GM18519 (cell line): ENCODE measurements around the gene GSDMA.

Experiments used
- ATAC-seq: cut with Tn5 transposase; IDR thresholded peaks from one replicate; pipeline ENCODE4 v1.9.1; 2021; ENCODE audit warnings: mild to moderate bottlenecking, moderate library complexity; ENCODE audit not compliant: unreplicated experiment, low FRiP score

Gene GSDMA

DNA sequence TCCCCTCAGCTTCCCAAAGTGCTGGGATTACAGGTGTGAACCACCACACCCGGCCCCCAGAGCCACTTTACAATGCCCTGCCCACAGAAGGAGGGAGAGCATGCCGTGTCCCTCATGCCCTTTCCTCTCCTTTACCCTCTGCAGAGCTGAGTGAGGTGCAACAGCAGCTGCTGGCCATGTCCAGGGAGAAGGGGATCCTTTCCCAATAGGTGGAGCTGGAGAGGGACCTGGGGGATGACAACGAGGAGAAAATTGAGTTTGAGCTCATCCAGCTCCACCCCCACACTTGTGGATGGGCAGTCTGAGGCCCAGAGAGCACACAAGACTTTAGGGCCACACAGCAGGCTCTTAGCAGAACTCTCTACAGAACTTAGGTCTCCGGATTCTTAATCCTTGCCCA lies 7.9 kb upstream of the GSDMA start:
- no peak for ATAC-seq

DNA sequence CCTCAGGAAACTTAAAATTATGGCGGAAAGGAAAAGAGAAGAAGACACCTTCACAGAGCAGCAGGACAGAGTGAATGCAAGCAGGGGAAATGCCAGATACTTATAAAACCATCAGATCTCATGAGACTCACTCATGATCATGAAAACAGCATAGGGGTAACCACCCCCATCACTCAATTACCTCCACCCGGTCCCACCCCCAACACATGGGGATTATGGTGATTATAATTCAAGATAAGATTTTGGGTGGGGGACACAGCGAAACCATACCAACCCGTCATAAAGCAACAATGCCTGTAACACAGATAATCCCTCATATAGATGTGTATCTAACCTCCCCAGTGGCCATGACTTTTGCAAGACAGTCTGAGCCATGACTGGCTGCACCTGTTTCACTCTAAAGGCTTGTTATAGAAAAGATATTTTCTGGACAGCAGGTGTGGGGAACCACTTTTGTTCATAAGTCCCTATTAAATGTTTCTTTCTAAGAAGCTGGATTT lies 7.0 kb upstream of the GSDMA start:
- ATAC-seq: no peak

DNA sequence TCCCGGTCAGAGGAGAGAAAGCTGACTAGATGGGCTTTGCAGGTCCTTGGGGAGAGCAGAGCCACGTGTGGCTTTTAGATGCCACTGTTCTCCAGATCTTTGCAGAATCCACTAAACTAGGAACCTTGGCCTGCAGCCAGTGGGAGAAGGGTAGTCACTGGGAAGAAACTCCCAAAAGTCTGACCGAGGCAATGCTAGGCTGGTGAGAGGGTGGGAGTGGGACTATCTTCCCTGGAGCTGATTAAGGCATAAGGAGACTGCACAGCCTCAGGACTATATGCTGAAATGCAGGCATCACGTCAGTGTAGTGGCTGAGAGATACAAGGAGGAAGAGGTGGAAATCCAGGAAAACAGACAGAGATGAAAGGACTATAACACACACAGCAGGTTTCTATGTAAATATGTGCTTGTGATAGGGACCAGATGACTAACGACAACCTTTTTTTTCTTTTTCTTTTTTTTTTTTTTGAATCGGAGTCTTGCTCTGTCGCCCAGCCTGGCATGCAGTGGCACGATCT lies 2.2 kb upstream of the GSDMA start:
- no peak for ATAC-seq

DNA sequence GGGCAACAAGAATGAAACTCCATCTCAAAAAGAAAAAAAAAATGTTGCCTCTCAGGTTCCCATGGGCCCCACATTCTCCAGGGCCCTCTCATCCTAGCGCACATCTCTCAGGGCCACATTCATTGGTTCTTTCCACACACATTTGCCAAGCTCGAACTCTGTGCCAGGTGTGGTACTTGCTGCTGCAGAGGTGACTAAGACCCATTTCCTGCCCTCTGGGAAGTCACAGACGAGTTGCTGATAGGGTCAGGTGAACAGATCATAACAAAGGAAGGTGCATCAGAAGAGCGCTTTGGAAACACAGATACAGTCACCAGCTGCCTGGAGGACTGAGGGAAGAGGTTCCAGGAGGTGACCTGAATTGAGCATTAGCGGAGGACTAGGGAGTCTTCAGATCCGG lies 1.0 kb downstream of the GSDMA start:
- no peak for ATAC-seq

DNA sequence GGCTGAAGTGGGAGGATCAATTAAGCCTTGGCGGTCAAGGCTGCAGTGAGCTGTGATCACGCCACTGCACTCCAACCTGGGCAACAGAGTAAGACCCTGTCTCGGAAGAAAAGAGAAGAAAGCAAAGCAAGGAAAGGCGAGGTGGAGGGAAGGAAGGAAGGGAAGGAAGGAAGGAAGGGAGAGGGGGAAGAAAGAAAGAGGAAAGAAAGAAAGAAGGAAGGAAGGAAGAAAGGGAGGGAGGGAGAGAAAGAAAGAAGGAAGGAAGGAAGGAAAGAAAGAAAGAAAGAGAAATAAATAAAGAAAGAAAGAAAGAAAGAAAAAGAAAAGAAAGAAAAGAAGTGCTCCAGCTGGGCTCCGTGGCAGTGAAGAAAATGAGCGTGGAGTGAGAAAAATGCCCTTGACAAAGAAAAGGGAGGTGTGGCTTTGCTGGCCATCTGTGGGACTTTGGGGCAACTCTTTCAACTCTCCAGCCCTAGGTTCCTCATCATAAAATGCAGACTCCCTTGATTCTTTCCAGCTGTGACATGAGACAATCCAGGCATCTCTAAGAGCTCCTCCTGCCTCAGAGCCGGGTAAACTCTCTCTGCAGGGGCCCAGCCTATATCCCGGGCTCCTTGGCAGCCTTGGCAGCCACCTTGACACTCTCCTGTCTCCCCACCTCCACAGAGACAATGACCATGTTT lies 2.4 kb downstream of the GSDMA start:
- no peak for ATAC-seq

DNA sequence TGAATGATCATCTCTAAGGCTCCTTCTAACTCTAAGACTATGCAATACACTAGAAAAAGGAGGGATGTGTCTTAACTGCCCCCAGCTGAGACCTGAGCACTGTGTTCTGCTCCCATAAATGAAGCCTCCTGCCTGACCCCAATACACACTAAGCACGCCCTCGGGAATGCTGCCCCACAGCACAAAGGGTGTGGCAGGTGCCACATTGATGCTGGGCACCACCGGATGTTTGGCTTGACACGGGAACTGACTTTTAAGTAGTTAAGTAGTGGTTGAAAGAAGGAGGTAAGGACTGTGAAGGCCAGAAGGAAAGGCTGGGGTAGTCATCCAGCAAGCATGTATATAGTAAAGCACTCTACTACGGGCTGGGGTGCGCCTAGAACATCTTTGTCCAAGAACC lies 4.0 kb downstream of the GSDMA start:
- ATAC-seq: no peak

DNA sequence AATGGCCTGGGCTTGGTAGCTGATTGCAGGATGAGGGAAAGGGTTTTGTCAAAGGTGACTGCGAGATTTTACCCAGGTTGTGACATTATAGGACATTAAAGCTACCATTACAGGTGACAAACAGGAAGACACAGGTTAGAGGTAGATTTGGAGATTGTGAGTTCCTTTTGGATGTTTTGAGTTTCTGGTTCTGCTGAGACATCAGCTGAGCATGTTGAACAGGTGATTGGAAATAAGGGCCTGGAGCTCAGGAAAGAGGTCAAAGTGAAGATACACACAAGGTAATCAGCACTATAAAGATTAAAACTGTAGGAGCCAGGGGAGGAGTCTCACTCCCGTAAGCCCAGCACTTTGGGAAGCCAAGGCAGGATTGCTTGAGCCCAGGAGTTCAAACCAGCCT lies 6.0 kb downstream of the GSDMA start:
- no peak for ATAC-seq

DNA sequence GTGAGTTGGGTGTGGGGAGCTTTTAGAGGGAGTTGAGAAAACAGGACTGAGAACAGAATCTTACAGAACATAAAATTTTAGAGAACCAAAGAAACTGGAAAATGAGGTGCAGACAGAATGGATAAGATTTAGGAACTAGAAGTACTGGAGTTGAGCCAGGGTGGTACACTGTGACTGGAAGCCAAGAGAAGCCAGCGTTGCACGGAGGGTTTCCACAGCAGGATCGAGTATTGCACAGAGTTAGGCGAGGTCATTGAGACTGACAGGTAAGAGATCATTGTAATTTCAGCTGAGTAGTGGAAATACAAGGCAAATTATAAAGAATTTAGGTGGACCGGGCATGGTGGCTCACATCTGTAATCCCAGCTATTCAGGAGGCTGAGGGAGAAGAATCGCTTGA lies 6.6 kb downstream of the GSDMA start:
- ATAC-seq: no peak

DNA sequence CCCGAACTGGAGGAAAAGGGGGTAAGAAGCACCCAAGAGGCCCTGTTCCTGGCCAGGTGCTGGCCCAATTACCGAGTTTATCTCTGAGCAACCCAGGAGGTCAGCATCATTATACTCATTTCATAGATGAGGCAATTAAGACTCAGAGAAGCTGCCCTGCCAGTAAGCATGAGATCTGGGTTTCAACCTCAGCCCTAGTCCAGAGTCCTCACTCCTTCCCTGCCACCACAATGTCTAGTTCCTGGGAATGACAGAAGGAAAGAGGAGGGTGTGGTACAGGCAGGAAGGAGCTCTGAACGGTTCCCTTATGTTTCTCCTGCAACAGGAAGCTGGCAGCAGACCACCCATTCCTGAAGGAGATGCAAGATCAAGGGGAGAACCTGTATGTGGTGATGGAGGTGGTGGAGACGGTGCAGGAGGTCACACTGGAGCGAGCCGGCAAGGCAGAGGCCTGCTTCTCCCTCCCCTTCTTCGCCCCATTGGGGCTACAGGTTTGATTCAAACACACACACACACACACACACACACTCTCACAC lies 7.4 kb downstream of the GSDMA start:
- no peak for ATAC-seq

DNA sequence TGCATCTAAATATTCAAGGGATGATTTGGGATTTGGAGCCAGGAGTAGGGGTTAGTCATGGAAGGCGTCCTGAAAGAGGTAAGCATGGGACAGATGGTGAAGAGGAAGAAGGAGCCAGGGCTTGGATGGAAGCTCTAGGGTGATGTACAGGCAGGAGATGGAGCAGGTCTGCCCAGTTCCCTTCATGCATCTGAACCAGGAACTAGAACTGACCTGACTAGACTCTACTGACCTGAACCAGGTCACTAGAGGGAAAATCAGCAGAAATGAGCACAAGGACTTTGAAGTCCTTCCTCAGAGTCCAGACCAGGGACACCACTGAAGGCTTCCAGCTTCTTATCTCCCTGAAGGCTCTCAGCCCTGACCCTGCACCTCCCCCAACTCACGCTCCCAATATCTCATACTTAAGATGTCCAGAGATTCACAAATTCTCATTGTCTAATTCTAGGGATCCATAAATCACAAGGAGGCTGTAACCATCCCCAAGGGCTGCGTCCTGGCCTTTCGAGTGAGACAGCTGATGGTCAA lies 8.3 kb downstream of the GSDMA start:
- no peak for ATAC-seq

DNA sequence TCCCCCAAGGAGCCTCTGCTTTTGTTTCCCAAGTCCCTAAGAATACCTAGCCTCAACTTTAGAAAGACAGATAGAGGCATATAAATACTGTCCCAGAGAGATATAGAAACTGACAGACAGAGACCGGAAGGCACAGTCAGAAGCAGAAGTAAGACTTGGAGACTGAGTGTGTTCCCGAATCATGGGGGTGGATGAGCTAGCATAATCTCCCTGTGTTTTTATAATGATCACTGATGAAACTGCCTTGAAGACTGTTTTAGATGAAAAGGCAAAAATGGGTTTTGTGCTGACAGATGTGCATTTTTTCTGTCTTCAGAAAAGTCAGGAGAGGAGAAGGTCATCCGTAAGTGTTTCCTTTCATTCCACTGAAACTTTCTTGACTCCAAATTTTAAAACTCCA lies 9.5 kb downstream of the GSDMA start:
- no peak for ATAC-seq

DNA sequence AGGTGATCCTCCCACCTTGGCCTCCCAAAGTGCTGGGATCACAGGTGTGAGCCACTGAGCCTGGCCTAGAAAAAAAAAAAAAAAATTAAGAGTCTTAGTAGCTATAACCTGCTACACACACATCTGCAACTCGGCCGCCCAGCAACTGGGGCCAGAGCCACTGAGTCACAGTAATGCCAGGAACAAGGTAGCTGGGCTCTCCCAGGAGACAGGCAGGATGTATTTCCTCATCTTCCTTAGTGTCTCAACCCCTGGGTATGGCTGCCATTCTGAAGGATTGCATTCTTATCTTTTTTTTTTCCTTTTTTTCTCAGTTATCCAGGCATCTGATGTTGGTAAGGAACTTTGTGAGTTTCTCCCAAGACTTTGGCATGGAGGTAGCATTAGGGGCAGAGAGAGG lies 10.7 kb downstream of the GSDMA start:
- ATAC-seq: no peak

DNA sequence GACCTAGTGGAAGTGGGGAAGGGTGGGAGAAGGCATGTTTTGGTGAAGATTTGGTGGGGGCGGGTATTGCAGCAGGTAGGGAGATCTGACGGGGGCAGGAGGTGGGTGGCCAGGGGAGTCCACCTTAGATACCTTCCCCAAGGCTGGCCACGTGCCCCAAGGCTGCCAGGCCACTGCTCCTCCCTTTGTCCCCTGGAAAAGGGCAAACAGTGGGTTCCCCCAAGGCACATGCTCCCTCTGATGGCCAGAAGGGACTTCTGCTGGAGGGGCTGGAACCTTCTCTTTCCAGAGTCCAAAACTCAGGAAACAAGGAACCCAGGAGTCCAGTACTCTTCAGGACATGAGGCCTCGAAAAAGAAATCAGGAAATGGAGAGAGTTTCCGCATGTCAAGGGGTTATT lies 11.6 kb downstream of the GSDMA start:
- no peak for ATAC-seq

DNA sequence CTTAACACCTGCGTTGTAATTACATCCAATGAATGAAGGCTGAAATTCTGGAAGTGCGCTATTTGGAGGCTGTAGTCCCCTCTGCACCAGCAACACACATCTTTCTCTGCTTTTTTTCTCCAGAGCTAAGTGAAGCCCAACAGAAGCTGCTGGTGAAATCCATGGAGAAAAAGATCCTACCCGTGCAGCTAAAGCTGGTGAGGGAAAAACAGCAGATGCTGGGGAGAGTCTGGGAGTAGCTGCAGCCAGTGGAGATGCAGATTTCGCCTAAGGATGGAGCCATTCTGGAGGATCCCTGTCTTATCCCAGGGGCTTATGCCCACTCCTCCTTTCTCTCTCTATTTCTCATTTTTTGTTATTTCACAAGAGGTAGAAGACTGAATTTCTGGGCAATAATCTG lies 13.0 kb downstream of the GSDMA start:
- no peak for ATAC-seq

DNA sequence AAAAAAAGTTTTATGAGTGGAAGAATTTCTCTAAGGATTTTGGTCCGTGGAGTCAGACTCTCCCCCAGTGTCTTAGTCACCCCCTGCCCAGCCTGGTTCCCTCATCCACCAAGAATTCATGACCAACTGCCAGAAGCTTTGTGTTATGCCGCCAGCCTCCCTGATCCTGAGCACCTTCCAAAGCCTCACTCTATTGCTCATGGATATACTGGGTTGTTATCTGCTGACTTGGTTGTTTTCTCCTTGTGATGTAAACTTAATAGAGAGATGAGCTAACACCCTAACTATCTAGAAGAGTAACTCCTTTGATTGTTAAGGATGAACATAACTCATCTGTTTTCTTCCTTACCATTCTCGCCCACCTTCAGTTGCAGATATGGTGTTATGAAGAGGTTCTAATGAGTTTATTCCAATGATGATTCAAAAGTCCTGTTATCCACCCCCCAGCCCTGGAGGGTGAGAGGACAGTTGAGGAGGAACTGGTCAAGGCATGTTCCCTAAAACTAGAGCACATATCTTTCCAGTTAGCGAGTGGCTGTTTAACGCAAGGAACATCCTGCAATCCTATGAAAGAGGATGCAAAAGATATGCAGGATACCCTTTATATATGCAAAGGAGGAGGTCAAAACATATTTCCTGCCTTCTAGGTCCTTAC lies 16.3 kb downstream of the GSDMA start:
- ATAC-seq: no peak

DNA sequence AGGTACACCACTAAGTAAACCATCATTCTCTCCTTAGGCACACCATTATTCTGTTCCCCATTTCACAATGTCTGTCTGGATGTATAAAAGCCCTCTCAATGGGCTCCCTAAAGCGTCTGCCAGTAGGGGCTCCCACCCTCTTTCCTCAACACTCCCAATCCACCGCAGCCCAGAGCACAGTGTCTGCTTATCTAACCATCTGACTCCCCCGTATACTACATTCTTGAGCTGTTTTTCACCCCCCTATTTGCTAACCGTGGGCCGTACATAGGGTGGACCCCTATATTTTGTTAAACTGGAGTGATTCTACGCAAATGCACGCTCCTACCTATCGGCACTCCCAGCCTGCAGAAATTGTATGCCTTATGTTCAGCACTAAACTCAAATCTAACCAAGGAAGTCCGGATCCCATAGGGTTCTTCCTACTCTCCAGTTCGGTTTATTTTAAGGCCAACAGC lies 17.1 kb downstream of the GSDMA start:
- peak; percentile 1 for ATAC-seq

DNA sequence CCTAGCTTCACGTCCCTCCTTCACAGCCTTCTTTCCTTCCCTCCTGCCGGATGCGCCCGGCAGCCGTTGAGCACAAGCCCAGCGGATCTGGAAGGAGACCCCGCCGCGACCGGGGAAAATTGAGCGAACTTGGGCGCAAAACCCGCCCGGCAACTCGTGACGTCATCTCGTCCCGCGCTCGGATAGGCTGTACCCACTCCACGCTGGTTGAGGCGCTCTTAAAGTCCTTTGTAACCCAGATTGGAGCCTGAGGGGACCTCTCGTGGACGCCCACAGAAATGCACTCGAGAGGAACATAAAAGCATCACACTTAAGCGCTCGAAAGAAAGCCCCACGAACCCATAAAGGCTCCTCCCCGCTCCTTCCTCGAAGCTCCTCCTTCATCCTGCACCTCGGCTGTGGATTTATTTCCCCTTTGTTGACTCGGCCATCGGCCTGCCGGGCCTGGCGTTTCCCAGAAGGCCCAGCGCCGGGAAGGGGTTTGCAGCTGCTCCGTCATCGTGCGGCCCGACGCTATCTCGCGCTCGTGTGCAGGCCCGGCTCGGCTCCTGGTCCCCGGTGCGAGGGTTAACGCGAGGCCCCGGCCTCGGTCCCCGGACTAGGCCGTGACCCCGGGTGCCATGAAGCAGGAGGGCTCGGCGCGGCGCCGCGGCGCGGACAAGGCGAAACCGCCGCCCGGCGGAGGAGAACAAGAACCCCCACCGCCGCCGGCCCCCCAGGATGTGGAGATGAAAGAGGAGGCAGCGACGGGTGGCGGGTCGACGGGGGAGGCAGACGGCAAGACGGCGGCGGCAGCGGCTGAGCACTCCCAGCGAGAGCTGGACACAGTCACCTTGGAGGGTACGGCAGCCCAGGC lies 17.8 kb downstream of the GSDMA start, which contains the start of gene PSMD3:
Gene PSMD3 (plus strand): TSS at position 457 of the 856 bp plus-strand sequence. CDS start 164 bp downstream, at position 621.
- ATAC-seq: peak; percentile 72

DNA sequence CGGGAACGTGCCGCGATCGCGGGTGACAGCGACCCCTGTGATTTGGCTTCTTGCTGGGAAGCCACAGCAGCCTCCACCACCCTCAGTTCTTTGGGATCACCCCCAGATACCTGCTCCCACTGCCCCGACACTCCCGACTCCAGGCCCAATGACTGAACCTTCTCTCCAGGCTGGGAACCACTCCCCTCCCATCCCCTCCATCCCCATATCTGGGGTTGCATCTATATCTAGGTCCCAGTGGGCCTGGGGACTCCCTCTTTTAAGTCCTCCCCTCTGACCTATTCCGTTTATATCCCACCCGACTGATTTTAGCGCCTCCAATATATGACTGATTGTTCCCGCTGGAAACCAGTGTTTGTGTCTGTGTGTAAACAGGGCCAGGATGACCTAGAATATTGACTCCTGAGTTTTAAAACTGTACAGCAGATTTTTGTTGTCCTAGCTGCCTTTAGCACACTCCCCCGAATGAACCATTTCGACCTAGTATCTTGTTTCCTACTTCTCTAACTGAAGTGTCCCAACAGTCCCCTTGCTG lies 18.5 kb downstream of the GSDMA start:
- ATAC-seq: no peak

DNA sequence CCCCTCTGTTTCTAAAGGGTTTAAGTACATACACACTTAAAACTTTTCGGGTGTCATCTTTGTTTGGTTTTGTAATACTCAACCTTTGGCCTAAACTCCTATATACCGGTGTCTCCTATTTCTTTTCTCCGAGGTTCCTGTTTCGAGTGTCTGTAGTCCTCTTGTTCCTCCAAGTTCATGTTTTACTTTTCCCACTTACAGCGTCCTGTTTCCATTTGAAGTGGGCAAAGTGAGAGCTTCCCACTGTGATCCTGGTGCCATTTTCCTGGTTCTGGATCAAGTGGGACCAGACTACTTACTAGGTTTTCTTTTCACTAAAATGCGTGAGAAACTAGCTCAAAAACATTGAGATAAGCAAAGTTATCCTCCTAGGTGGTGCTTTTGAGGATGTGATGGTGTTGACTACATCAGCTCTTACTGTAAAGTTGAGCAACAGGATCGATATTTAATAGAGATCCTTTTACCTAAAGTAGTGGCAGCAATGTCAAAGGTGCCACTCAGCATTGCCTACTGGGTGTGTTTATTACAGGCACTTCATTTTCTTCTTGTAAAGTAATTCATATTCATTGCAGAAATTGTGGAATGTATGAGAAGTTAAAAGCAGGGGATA lies 19.1 kb downstream of the GSDMA start:
- ATAC-seq: no peak
